OCI-LY7 (cell line): ENCODE results near the gene SLC37A1.

Experiments used
- EZH2phosphoT487 ChIP-seq: fragments of 200-600 bp; sonication (generic); IDR thresholded peaks from 2 replicates; pipeline ENCODE4 v1.6.1; 2018; ENCODE audit warnings: low read depth, borderline replicate concordance, mild to moderate bottlenecking, mixed run types, antibody characterized with exemption, low read length, moderate library complexity, mixed read lengths
- TF ChIP-seq, protein P1 (sequence below): fragments of 200-600 bp; sonication (generic); conservative IDR thresholded peaks from 2 replicates; pipeline ENCODE4 v1.5.1; 2014; ENCODE audit warnings: mild to moderate bottlenecking, antibody characterized with exemption, low read length, moderate library complexity, mixed read lengths

DNA sequence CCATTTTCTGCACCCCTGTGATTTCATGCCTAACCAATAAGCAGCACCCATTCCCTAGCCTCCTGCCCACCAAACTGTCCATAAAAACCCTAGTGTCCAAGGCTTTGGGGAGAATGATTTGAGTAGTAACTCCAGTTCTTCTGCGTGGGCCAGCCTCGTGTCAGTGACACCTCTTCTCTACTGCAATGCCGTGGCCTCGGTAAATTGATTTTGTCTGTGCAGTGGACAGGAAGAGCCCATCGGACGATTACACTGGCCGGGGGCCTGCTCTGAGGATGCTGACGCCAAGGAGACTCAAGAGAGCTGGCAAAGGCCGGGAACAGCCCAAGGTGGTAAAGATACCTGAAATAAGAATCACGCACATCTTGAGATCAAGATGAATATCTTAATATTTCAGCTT, 47.0 kb upstream of the SLC37A1 start:
- TF ChIP-seq, protein P1, sequence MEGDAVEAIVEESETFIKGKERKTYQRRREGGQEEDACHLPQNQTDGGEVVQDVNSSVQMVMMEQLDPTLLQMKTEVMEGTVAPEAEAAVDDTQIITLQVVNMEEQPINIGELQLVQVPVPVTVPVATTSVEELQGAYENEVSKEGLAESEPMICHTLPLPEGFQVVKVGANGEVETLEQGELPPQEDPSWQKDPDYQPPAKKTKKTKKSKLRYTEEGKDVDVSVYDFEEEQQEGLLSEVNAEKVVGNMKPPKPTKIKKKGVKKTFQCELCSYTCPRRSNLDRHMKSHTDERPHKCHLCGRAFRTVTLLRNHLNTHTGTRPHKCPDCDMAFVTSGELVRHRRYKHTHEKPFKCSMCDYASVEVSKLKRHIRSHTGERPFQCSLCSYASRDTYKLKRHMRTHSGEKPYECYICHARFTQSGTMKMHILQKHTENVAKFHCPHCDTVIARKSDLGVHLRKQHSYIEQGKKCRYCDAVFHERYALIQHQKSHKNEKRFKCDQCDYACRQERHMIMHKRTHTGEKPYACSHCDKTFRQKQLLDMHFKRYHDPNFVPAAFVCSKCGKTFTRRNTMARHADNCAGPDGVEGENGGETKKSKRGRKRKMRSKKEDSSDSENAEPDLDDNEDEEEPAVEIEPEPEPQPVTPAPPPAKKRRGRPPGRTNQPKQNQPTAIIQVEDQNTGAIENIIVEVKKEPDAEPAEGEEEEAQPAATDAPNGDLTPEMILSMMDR: no peak
- TF ChIP-seq EZH2phosphoT487: no peak
